HG03135 (cell line): Measurements from ENCODE around the gene KPNA1.
"Not testable (repeated sequence)": the region's sequence is repeated elsewhere in the genome, so short reads cannot be mapped to it uniquely, and the experiment has no call there.

ENCODE experiments used
- ATAC-seq: cut with Tn5 transposase; IDR thresholded peaks from one replicate; pipeline ENCODE4 v1.9.1; 2021; ENCODE audit warnings: mild to moderate bottlenecking, moderate library complexity; ENCODE audit not compliant: unreplicated experiment

Gene KPNA1

DNA sequence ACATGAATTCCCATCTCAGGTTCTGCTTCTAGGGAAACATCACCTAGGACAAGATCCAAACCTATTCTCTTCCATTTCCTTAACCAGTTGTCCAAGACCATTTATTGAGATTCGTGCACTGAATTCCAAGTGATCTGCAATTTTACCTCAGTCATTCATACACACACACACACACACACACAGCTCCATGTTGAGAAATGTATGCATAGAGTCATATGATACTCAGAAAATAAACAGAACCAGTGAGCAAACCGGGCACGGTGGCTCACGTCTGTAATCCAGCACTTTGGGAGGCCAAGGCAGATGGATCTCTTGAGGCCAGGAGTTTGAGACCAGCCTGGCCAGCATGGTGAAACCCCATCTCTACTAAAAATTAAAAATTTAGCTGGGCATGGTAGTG, 6.1 kb upstream of the KPNA1 start:
- no peak for ATAC-seq

GRCh38 chr3:122519693-122520092, 5.0 kb upstream of the KPNA1 start:
- no peak for ATAC-seq

- no peak for ATAC-seq
Measured at GRCh38 chr3:122516846-122517360, 2.2 kb upstream of the KPNA1 start.

DNA sequence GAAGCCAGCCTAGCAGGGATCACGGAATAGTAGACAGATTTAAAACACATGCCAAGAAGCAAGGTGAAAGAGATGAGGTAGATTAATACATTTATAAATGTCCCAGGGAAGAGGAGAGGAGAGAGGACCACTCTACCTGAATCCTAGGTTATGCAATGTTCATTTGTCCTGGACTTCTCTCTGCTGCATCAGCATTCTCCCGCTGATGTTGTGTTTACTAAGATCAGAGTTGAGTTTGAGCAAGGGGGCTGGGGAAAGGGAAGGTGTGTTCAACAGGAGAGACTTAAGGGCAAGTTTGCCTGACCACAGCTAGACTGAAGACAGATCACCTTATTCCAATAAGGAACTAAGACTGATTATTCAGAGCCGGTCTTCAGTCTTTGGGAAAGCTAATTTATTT, 1.1 kb upstream of the KPNA1 start:
- ATAC-seq = no peak

- ATAC-seq = no peak
Measured at GRCh38 chr3:122515020-122515468, 305 bp upstream of the KPNA1 start.

DNA sequence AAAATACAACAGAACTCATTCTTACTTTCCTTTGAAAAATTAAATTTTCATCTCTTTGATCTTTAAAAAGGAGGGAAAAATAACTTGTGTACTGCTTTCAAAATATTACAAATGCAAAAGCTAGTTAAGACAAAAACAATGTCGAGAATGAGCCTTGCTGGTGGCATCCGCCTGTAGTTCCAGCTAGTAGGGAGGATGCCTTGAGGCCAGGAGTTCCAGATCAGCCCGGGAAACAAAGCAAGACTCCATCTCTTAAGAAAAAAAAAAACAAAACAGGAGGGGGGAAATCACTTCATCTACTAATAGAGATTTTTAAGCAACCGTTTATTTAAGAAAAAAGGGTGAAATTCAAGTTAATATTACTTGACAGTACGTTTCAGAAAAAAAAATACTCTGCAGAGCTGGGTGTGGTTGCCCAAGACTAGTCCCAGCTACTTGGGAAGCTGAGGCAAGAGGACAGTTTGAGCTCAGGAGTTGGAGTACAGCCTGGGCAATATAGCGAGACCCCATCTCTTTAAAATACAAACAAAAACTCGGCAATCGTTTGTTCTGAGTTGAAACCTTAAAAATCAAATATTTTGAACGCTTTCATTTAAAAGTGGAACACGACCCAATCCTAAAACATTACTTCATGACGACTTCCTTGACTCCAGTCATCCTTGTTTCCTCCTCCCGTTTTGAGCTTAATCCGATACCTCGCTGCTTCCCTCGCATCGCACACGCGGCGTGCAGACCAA, 1.2 kb downstream of the KPNA1 start:
- no peak for ATAC-seq

GRCh38 chr3:122512284-122512683, 2.5 kb downstream of the KPNA1 start:
- ATAC-seq = no peak

DNA sequence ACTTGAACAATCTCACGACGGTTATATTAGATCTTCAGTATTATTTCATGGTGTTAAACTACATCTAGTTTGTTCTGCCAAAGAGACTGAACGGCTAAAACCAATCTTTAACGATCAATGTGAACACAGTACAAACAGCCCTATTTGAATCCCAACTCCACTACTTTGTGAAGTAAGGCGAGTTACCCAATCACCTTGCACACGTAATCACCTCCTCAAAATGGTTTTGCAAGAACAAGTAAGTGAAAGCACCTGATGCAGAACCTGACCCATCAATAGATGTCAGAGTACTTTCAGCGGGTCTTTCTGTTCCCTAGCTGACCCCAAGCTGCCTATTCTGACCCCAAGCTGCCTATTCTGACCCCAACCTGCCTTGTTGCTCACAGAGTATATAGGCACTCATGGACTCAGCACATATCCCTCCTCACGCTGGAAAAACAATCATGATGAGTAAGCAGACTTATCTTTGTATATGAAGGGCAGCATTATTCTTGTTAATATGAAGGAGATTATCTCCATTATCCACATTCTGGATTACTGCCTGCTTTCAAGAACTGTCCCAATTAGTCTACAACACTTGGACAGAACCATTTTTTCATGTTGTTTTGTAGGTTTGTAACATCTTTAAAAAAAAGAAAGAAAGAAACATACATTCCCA, 3.7 kb downstream of the KPNA1 start:
- ATAC-seq = no peak

DNA sequence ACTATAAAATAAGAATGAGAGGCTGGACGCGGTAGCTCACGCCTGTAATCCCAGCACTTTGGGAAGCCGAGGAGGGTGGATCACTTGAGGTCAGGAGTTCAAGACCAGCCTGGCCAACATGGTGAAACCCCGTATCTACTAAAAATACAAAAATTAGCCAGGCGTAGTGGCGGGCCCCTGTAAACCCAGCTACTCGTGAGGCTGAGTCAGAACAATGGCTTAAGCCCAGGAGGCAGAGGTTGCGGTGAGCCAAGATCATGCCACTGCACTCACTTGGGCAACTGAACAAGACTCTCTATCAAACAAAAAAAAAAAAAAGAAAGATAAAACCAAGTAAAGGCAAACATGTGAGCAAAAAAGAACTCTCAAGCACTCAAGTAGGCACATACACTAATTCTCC, 5.8 kb downstream of the KPNA1 start:
- not testable (repeated sequence) for ATAC-seq

- no peak for ATAC-seq
Measured at GRCh38 chr3:122508135-122508914, 6.4 kb downstream of the KPNA1 start.

DNA sequence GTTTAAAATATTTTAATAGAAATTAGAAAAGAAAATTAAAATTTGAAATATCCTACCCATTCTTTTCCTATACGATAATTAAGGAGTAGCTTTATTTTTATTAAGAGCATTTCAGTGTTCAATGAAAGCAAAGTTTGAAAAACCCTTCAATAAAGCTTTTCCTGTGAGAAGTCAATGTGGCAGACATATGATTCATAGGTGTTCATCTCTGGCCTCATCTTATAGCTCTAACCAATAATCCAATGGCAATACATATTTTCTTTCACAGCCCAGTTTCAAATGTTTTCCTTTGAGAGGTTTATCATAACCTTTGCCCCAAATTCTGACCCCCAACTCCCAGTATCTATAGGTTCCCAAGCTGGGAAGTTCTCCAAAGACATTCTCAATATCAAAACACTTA, 8.3 kb downstream of the KPNA1 start:
- no peak for ATAC-seq

DNA sequence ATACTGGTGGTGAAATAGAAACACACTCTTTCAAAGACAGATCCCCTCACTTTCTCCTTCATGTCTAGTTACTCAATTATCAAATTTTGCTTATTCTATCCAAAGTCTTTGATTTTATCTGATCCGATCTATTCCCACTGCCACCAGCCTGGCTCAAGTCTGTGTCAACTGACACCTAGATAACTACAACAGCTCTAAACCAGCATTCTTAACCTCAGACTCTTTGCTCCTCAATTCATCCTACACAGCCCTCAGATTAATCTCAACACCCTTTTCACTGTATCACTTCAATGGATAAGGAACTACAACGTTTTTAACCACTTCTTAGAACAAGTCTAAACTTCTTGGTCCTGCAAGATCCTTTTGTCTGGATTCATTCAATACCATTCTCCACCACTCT, 9.1 kb downstream of the KPNA1 start:
- no peak for ATAC-seq

DNA sequence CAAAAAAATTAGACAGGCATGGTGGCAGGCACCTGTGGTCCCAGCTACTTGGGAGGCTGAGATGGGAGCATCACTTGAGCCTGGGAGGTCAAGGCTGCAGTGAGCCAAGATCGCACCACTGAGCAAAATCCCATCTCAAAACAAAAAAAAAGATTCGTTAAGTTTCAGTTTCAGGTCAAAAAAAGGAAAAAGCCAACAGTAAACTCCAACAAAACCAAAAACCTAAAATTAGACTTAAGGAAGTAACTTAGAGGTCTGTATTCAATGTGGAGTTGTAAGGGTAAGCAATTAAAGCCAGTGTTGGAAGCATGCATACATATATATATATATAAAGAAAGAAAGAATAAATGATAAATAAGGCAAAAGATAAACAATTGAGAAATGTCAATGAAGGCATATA, 11.8 kb downstream of the KPNA1 start:
- no peak for ATAC-seq

GRCh38 chr3:122502139-122502538, 12.6 kb downstream of the KPNA1 start:
- no peak for ATAC-seq

GRCh38 chr3:122500964-122501363, 13.8 kb downstream of the KPNA1 start:
- not testable (repeated sequence) for ATAC-seq

- no peak for ATAC-seq
Measured at GRCh38 chr3:122498152-122498551, 16.6 kb downstream of the KPNA1 start.

DNA sequence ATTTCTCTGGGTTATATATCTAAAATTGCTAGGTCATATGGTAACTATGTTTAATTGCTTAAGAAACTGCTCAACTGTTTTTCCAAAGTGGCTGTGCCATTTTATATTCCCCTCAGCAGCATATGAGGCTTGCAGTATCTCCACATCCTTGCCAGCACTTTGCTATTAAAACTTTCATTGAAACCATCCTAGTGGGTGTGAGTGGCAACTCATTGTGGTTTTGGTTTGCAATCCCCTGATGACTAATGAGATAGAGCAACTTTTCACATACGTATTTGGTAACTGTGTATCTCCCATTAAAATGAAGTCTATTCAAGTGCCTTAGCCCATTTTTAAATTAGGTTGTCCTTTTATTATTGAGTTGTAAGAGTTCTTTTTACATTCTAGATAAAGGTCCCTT, 17.3 kb downstream of the KPNA1 start:
- ATAC-seq = no peak

- ATAC-seq = no peak
Measured at GRCh38 chr3:122496508-122496907, 18.2 kb downstream of the KPNA1 start.

DNA sequence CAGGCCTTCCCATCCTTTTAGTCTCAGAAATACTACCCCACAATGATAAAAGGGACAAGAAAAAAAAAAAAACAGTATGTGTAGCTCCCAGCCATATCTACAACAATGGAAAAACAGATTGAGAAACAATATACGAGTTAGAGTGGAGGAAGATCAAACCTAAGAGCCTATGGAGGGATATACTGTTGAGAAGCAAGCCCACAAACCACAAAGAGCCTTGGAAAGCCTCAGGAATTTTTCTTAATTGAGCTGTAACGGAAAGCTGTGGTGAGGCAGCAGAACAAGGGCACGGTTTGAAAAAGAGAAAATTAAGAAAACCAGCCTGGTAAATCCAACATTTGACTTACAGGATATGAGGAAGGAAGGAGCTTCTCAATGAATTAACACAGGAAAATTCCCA, 21.4 kb downstream of the KPNA1 start:
- no peak for ATAC-seq

DNA sequence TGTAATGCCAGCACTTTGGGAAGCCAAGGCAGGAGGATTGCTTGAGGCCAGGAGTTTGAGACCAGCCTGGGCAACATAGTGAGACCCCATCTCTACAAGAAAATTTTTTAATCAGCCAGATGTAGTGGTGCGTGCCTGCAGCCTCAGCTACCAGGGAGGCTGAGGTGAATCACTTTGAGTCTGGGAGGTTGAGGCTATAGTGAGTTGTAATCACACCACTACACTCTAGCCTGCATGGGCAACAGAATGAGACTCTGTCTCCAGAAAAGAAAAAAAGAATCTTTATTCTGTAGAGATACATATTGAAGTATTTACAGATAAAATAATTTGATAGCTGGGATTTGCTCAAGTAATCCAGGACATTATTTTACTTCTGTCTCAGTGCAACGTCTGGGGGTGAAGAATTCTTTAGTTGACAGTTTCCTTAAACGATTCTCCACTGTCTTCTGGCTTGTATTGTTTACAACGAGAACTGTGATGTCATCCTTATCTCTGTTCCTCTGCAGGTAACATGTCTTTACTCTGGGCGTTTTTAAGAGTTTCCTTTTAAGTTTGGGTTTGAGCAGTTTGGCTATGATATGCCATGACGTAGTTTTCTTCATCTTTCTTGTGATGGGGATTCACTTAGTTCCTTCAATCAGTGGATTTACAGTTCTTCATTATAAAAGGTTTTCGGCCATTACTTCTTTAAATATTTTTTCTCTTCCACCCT, 26.3 kb downstream of the KPNA1 start:
- ATAC-seq = no peak

- ATAC-seq = no peak
Measured at GRCh38 chr3:122484985-122485384, 29.8 kb downstream of the KPNA1 start.
